Lung (tissue), 16 donors: ENCODE results near the gene KCNK1. TPM values are rescaled to one million over a fixed set of nuclear protein-coding genes. Genes with fewer than 3 reads are reported as not detected.

ENCODE experiments used
- ATAC-seq: fragments of 200-7000 bp; cut with Tn5 transposase; one replicate; pipeline ENCODE4 v1.9.1; 2020; ENCODE audit warnings: moderate number of reproducible peaks; ENCODE audit not compliant: insufficient read depth, low FRiP score
- DNase-seq, 3 donors: peaks; one replicate each; pipeline ENCODE4 v3.0.0-alpha.2; 2013 to 2017
- H3K27ac ChIP-seq, 2 donors: one replicate each; pipeline ENCODE4 v1.5.1; 2013; ENCODE audit warnings: mild to moderate bottlenecking in 2 of 2, moderate library complexity in 2 of 2, control low read depth in 1 of 2, inconsistent platforms in 1 of 2, low read depth in 1 of 2, low read length in 1 of 2
- H3K27me3 ChIP-seq, 3 donors: one replicate each; pipeline ENCODE4 v1.5.1; 2013; ENCODE audit warnings: low read length in 2 of 3; ENCODE audit not compliant: control insufficient read depth in 3 of 3, insufficient read depth in 3 of 3
- H3K36me3 ChIP-seq, 4 donors: one replicate each; pipeline ENCODE4 v1.5.1; 2013; ENCODE audit warnings: low read length in 4 of 4, mild to moderate bottlenecking in 1 of 4, moderate library complexity in 1 of 4; ENCODE audit not compliant: control insufficient read depth in 4 of 4, insufficient read depth in 4 of 4
- H3K4me1 ChIP-seq, 5 donors: one replicate each; pipeline ENCODE4 v1.5.1; 2013; ENCODE audit warnings: low read length in 5 of 5, mild to moderate bottlenecking in 2 of 5, moderate library complexity in 1 of 5; ENCODE audit not compliant: control insufficient read depth in 5 of 5, insufficient read depth in 5 of 5
- H3K4me3 ChIP-seq: one replicate; pipeline ENCODE4 v1.5.1; 2013; ENCODE audit warnings: mild to moderate bottlenecking, control low read depth, moderate library complexity
- H3K9ac ChIP-seq, 2 donors: one replicate each; pipeline ENCODE4 v1.5.1; 2013; ENCODE audit warnings: low read length in 2 of 2, control low read depth in 1 of 2; ENCODE audit not compliant: insufficient read depth in 1 of 2
- H3K9me3 ChIP-seq, 4 donors: one replicate each; pipeline ENCODE4 v1.5.1; 2013; ENCODE audit warnings: low read length in 3 of 4, mild to moderate bottlenecking in 1 of 4, moderate library complexity in 1 of 4; ENCODE audit not compliant: control insufficient read depth in 4 of 4, insufficient read depth in 3 of 4
- WGBS, 2 donors: extraction: QIAGEN DNeasy Blood & Tissue Kit; methylation state at CpG; one replicate each; pipeline ENCODE4 v1.1.7; 2013; 5-methylcytosine and 5-hydroxymethylcytosine counted together
- long read RNA-seq, 5 donors: transcript quantifications; one replicate each; lab custom pipeline, GENCODE V29; 2026
- polyA plus RNA-seq, 2 donors: library from polyadenylated mRNA; stranded (reverse); fragments of 200-250 nt; gene quantifications; one replicate each; pipeline ENCODE4 v1.2.1, GENCODE V29; 2013
- total RNA-seq, 2 donors: library from RNA; depleted of rRNA in 1 of 2; stranded (reverse); fragments of >200 nt in 1 of 2; gene quantifications; one replicate each; pipeline ENCODE4 v1.2.1, GENCODE V29; 2014 to 2021
- TF ChIP-seq, protein P1 (sequence below): IDR thresholded peaks from 2 replicates; pipeline ENCODE4 v1.5.1; 2012; ENCODE audit warnings: mild to moderate bottlenecking; ENCODE audit errors: control extremely low read depth, extremely low read depth
- donor health status: control.
- donor health status: control.
- donor health status: Bipolar disorder and iron deficiency.
- donor health status: healthy.
- donor health status: DM: yes; HTN: yes; CAD: no.

KCNK1 gene
- total RNA-seq (10 to 100 TPM; 10.2 to 12.1 TPM), polyA plus RNA-seq (10 to 100 TPM in 1 of 2 donors, 1 to 10 TPM in 1; 8.9 to 13.1 TPM)
- long read RNA-seq, donor 1, partial matches to known transcripts: 0 of 2 reads
- long read RNA-seq, donor 1, other reads (novel, unspliced or antisense): 0 of 2 reads
- long read RNA-seq, donor 2, partial matches to known transcripts: 0 of 2 reads
- long read RNA-seq, donor 2, other reads (novel, unspliced or antisense): 0 of 2 reads
- long read RNA-seq, donor 3, partial matches to known transcripts: 0 of 4 reads
- long read RNA-seq, donor 3, other reads (novel, unspliced or antisense): 0 of 4 reads
- long read RNA-seq, donor 4, partial matches to known transcripts: 0 of 1 reads
- long read RNA-seq, donor 4, other reads (novel, unspliced or antisense): 0 of 1 reads
- long read RNA-seq, donor 5, partial matches to known transcripts: 0 of 2 reads
- long read RNA-seq, donor 5, other reads (novel, unspliced or antisense): 0 of 2 reads

DNA sequence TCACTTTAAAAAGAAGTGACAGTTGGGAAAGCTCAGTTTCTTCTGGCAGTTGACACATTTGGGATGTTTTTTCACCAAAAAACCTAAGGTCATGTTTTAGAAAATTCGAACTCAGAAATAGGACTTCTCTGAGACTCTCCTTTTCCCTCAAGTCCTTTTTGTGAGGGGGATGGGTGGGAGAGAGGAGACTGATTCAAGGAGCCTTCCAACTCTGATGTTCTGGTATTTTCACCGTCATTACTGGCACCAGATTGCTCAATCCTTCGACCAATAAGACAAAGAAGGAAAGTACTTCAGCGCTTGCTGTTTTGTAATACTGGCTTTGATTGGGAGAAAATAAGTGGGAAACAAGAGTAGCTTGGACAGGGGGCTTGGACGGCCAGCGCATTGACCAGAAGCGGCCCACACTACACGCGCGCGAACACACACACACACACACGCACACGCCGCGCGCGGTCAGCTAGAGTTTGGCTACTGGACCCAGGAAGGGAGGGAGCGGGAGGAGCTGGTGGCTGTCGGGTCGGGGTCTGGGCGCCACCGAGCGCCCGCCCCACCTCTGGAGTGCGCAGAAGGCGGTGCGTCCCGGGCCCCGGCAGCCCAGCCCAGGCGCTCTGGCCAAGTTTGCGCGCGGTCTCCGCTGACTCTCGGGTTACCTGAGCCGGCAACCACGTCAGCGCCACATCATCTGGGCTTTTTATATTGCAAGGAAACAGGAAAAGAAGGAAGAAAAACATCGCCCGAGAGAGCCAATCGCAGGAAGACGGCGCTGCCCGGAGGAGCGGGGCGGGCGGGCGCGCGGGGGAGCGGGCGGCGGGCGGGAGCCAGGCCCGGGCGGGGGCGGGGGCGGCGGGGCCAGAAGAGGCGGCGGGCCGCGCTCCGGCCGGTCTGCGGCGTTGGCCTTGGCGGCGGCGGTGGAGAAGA is at the start of gene KCNK1:
Gene KCNK1 (plus strand): TSS at position 855 of the 921 bp plus-strand sequence. CDS start 66 bp downstream, at position 921.
- DNase-seq (peak; percentile 75 to 84 (median 82)), ATAC-seq (peak; percentile 79)
- Histone ChIP-seq H3K4me1 (peaks cover 0 to 5% (median 0%) of the 10 kb centered on the region in 5 donors), H3K9me3 (peaks cover 0 to 1% (median 0%) of the 10 kb centered on the region in 4 donors), H3K4me3 (peak within 1 kb of the TSS; percentile 61), H3K27me3 (peaks cover 0 to 47% (median 37%) of the 10 kb centered on the region in 3 donors), H3K36me3 (no peaks in the 10 kb centered on the region), H3K27ac (peak within 1 kb of the TSS in 1 of 2 donors; percentile 86), H3K9ac (no peak within 1 kb of the TSS)
- TF ChIP-seq, protein P1, sequence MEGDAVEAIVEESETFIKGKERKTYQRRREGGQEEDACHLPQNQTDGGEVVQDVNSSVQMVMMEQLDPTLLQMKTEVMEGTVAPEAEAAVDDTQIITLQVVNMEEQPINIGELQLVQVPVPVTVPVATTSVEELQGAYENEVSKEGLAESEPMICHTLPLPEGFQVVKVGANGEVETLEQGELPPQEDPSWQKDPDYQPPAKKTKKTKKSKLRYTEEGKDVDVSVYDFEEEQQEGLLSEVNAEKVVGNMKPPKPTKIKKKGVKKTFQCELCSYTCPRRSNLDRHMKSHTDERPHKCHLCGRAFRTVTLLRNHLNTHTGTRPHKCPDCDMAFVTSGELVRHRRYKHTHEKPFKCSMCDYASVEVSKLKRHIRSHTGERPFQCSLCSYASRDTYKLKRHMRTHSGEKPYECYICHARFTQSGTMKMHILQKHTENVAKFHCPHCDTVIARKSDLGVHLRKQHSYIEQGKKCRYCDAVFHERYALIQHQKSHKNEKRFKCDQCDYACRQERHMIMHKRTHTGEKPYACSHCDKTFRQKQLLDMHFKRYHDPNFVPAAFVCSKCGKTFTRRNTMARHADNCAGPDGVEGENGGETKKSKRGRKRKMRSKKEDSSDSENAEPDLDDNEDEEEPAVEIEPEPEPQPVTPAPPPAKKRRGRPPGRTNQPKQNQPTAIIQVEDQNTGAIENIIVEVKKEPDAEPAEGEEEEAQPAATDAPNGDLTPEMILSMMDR: no peak
- WGBS, 2 donors: 2 to 5% methylated on average over 47 to 70 of the region's 70 CpGs

DNA sequence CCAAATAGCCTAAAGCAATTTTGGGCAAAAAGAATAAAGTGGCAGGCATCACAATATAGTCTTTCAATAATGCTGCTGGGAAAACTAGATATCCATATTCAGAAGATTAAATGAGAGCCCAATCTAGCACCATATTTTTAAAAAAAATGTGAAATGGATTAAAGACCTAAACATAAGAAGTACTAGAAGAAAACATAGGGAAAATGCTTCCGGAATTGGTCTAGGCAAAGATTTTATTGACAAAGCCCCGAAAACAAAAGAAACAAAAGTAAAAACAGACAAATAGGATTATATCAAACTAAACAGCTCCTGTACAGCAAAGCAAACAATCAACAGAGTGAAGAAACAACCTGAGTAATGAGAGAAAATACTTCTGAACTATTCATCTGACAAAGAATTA is 48.6 kb upstream of the KCNK1 start:
- no peak for DNase-seq

DNA sequence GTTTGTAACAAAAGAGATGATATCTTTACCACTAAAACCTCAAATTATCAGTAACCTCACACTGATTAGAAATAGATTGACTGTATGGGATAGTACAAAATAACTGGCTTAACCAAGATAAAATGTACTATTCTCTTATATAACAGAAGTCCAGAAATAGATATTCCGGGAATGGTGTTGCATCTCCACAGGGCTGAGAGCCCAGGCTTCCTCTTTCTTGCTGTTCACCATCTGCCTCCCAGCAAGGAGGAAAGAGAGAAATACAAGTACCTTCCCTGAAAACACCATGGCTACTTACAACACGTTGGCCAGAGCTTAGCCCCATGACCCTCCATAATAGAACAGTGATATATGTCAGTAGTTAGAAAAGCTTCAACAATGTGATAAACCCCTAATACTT is 47.0 kb upstream of the KCNK1 start:
- TF ChIP-seq, protein P1: no peak
- H3K4me3 ChIP-seq: no peak overlapping the region
- WGBS, 2 donors: 65 to 67% methylated on average over 2 of the region's 2 CpGs
- peaks cover 0 to 3% (median 0%) of the 10 kb centered on the region in 4 donors for H3K9me3 ChIP-seq
- no peak for ATAC-seq
- H3K27me3 ChIP-seq: no peaks in the 10 kb centered on the region
- no peak overlapping the region for H3K9ac ChIP-seq
- no peaks in the 10 kb centered on the region for H3K4me1 ChIP-seq
- no peaks in the 10 kb centered on the region for H3K36me3 ChIP-seq
- DNase-seq: no peak
- no peak overlapping the region for H3K27ac ChIP-seq

More for the DNA sequence above, 48.6 kb upstream of the KCNK1 start:
- H3K27me3 ChIP-seq: no peaks in the 10 kb centered on the region
- H3K9ac ChIP-seq: no peak overlapping the region
- H3K36me3 ChIP-seq: no peaks in the 10 kb centered on the region
- TF ChIP-seq, protein P1: no peak
- H3K27ac ChIP-seq: no peak overlapping the region
- no peaks in the 10 kb centered on the region for H3K4me1 ChIP-seq
- WGBS, 2 donors: 88 to 96% methylated on average over 2 of the region's 2 CpGs
- no peak overlapping the region for H3K4me3 ChIP-seq
- H3K9me3 ChIP-seq: peaks cover 0 to 5% (median 4%) of the 10 kb centered on the region in 4 donors
- no peak for ATAC-seq
